ENCODE data around the gene KCNJ12.

- TF ChIP-seq POLR2A (IDR thresholded peaks at IDR 0.05; ENCODE audit: low read depth, low read length), result no peak
- no peak for TF ChIP-seq TAF1 (IDR thresholded peaks at IDR 0.05; ENCODE audit: low read depth, low read length)
- no peak for TF ChIP-seq POLR2AphosphoS5 (IDR thresholded peaks at IDR 0.05; ENCODE audit: low read depth, low read length)
- no peak for TF ChIP-seq PAX5 (IDR thresholded peaks at IDR 0.05; ENCODE audit: insufficient read depth, low read length, severe bottlenecking)
- TF ChIP-seq SPI1 (IDR thresholded peaks at IDR 0.05; ENCODE audit: low read depth, low read length), result no peak
Measured at GRCh38 chr17:21376081-21376758, at the start of gene KCNJ12.
